Gastrocnemius medialis (tissue), 4 donors: ENCODE measurements around the gene POLD1. TPM values are rescaled to one million over a fixed set of nuclear protein-coding genes. Genes with fewer than 3 reads are reported as not detected.

Experiments
- ATAC-seq, 2 donors: fragments of 150-250 bp; one replicate each; pipeline ENCODE4 v1.9.1; 2016
- DNase-seq, 2 donors: peaks; one replicate each; pipeline ENCODE4 v3.0.0-alpha.2; 2019
- H3K27ac ChIP-seq, 4 donors: fragments of 200-600 bp; sonication (generic); 1 replicate in 1 of 4; 2 replicates in 3 of 4; pipeline ENCODE4 v1.5.1; 2016 to 2018; ENCODE audit warnings: mild to moderate bottlenecking in 2 of 4, moderate library complexity in 1 of 4
- H3K27me3 ChIP-seq, 3 donors: fragments of 200-600 bp; sonication (generic) in 2 of 3; 1 replicate in 1 of 3; 2 replicates in 2 of 3; pipeline versions ENCODE4 v1.5.1 to v1.6.0; 2016 to 2019; ENCODE audit warnings: mild to moderate bottlenecking in 1 of 3, moderate library complexity in 1 of 3
- H3K36me3 ChIP-seq, 2 donors: fragments of 200-600 bp; sonication (generic) in 1 of 2; one replicate each; pipeline ENCODE4 v1.5.1; 2017 to 2018
- H3K4me1 ChIP-seq, 2 donors: fragments of 200-600 bp; sonication (generic) in 1 of 2; one replicate each; pipeline ENCODE4 v1.5.1; 2016 to 2017; ENCODE audit warnings: mild to moderate bottlenecking in 2 of 2
- H3K4me3 ChIP-seq, 4 donors: fragments of 200-600 bp; sonication (generic) in 3 of 4; 1 replicate in 1 of 4; 2 replicates in 3 of 4; pipeline ENCODE4 v1.5.1; 2016 to 2019; ENCODE audit warnings: mild to moderate bottlenecking in 2 of 4
- H3K9me3 ChIP-seq, 3 donors: fragments of 200-600 bp; sonication (generic) in 2 of 3; 1 replicate in 1 of 3; 2 replicates in 2 of 3; pipeline ENCODE4 v1.5.1; 2016 to 2019
- POLR2A ChIP-seq, 2 donors: fragments of 450-650 bp; IDR thresholded peaks; one replicate each; pipeline ENCODE4 v1.6.1; 2017; ENCODE audit warnings: antibody characterized with exemption in 2 of 2, mild to moderate bottlenecking in 2 of 2, moderate library complexity in 2 of 2
- in situ Hi-C, 4 donors: fragments of 200-750 bp; cut with MboI; loops; one replicate each; pipeline versions ENCODE4 v1.15.0 to v1.8.0; 2017; ENCODE audit warnings: low sequenced_read_pairs in 4 of 4
- intact Hi-C: fragments of 100-400 bp; cut with DNase I; formaldehyde crosslinking; loops from one replicate; pipeline ENCODE4 v1.15.1; 2023; ENCODE audit warnings: low total_unique reads
- total RNA-seq, 4 donors: library from RNA; depleted of rRNA; stranded (reverse); fragments of >200 nt; gene quantifications; one replicate each; pipeline versions ENCODE4 v1.1.0 to v1.2.3, GENCODE V29; 2016
- TF ChIP-seq, protein P1 (sequence below), 5 experiments: fragments of 450-650 bp in 3 of 5; fragments of 200-600 bp in 2 of 5; sonication (generic) in 2 of 5; IDR thresholded peaks in 4 of 5; conservative IDR thresholded peaks in 1 of 5; 1 replicate in 4 of 5; 2 replicates in 1 of 5; pipeline ENCODE4 v1.5.1; 2016 to 2019; ENCODE audit warnings: antibody characterized with exemption in 5 of 5, mild to moderate bottlenecking in 3 of 5, moderate library complexity in 3 of 5

Gene POLD1
- total RNA-seq, 4 donors from 2014 or later = 4.0 to 18.3 (median 6.0) TPM

DNA sequence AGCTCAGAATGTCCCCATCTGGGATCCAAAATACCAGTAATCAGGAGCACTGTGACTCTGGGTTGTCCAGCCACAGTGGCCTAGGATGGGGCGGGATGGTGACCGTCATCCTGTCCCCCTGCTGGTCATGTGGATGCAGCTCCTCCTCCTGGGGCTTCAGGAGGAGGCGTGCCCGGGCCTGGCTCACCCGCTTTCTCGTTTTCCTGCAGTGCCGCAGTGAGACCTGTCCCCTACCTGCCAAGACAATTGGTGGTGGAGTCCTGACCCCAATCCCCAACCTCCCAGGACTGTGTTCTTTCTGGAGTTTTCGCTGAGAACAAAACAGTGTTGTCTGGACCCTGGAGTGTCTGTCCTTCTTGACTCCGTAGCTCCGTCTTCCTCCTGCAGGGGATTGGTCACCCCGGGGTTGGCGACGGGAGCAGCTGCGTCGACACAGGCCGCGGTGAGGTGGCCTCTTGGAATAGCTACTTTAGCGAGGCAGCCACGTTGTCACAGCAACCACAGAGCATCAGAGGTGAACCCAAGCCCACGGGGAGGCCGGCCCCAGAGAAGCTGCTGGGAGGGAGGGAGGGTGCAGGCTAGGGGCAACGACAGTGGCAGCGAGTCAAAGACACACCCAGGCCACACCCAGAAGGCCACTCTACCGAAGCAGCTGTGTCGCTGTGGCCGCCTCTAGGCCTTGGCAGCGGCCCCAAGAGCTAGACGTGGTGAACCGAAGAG is 82.0 kb downstream of the POLD1 start:
- no peaks in the 10 kb centered on the region for H3K27me3 ChIP-seq
- no peak for TF ChIP-seq POLR2A (IDR thresholded peaks at IDR 0.05)
- TF ChIP-seq, protein P1, sequence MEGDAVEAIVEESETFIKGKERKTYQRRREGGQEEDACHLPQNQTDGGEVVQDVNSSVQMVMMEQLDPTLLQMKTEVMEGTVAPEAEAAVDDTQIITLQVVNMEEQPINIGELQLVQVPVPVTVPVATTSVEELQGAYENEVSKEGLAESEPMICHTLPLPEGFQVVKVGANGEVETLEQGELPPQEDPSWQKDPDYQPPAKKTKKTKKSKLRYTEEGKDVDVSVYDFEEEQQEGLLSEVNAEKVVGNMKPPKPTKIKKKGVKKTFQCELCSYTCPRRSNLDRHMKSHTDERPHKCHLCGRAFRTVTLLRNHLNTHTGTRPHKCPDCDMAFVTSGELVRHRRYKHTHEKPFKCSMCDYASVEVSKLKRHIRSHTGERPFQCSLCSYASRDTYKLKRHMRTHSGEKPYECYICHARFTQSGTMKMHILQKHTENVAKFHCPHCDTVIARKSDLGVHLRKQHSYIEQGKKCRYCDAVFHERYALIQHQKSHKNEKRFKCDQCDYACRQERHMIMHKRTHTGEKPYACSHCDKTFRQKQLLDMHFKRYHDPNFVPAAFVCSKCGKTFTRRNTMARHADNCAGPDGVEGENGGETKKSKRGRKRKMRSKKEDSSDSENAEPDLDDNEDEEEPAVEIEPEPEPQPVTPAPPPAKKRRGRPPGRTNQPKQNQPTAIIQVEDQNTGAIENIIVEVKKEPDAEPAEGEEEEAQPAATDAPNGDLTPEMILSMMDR (IDR thresholded peaks at IDR 0.05 in 4 of 5, conservative IDR thresholded peaks at IDR 0.05 in 1 of 5) = peak in 4 of 5 experiments; percentile 12 to 36 (median 27)
- DNase-seq (peak in 1 of 2 donors; percentile 84), ATAC-seq (peak; percentile 73 to 75)
- intact Hi-C loops = loop anchor here (2.0 to 10.0 kb wide), 2 partner anchors 33 to 89 kb away; partner anchors contain the start of gene MYBPC2
- peak overlapping the region in 1 of 4 donors; percentile 13 for H3K4me3 ChIP-seq
- in situ Hi-C loops = loop anchor here in 1 of 4 donors (25.0 kb wide), 1 partner anchor 104 kb away; the partner anchor contains the start of gene NAPSA
- no peaks in the 10 kb centered on the region for H3K36me3 ChIP-seq
- H3K9me3 ChIP-seq = no peaks in the 10 kb centered on the region
- H3K27ac ChIP-seq = peak overlapping the region; percentile 65 to 76 (median 71)
- H3K4me1 ChIP-seq = peaks cover 0 to 8% of the 10 kb centered on the region in 2 donors

DNA sequence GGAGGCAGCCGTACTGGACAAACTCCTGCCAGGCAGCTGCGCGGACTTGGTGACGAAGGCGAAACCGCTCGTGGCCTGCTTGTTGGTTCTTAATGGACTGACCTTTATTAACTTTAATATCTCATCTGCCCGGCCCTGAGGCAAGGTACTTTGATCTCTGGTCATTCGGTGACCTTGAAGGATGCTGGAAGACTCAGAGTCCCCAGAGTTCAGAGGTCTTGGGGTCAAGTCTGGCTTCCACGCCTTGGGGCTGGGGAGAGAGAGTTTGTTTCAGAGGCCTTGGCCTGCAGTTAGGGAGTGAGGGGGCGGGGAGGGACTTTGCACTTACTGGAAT is 82.5 kb downstream of the POLD1 start:
- peak overlapping the region; percentile 65 to 76 (median 71) for H3K27ac ChIP-seq
- H3K27me3 ChIP-seq = no peaks in the 10 kb centered on the region
- H3K4me1 ChIP-seq = peaks cover 0 to 8% of the 10 kb centered on the region in 2 donors
- H3K36me3 ChIP-seq = no peaks in the 10 kb centered on the region
- no peak overlapping the region for H3K4me3 ChIP-seq
- no peaks in the 10 kb centered on the region for H3K9me3 ChIP-seq
- intact Hi-C loops = loop anchor here (2.0 to 10.0 kb wide), 2 partner anchors 34 to 88 kb away; partner anchors contain the start of gene MYBPC2
- no peak for DNase-seq
- in situ Hi-C loops = loop anchor here in 1 of 4 donors (25.0 kb wide), 1 partner anchor 104 kb away; the partner anchor contains the start of gene NAPSA
- no peak for TF ChIP-seq POLR2A (IDR thresholded peaks at IDR 0.05)
- TF ChIP-seq, protein P1 (IDR thresholded peaks at IDR 0.05 in 4 of 5, conservative IDR thresholded peaks at IDR 0.05 in 1 of 5) = no peak
- ATAC-seq = no peak

DNA sequence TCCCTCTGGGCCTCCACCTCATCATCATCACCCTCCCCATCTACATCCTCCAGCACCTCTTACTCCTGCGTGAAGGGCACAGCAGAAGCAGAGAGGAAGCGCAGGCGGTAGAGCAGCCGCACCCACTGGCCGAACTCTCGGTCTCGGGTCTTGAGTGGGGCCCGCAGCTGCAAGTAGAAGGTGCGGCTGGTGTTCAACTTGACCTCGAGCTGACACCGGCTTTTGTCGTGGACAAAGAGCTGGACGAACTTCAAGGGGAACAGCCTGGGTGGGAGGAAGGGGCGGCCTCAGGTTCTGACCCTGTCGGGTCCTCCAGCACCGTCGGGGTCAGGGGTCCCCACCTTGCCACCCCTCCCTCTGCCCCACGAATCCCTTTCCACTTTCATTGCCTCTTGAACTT is 83.4 kb downstream of the POLD1 start:
- Histone ChIP-seq H3K27me3 (no peaks in the 10 kb centered on the region), H3K4me3 (no peak overlapping the region)
- DNase-seq = no peak

More for the DNA sequence above, 83.4 kb downstream of the POLD1 start:
- H3K27ac ChIP-seq = peak overlapping the region in 3 of 4 donors; percentile 65 to 76 (median 75)
- intact Hi-C loops (loop anchor here (2.0 to 10.0 kb wide), 2 partner anchors 35 to 87 kb away; partner anchors contain the start of gene MYBPC2), in situ Hi-C loops (loop anchor here in 1 of 4 donors (25.0 kb wide), 1 partner anchor 105 kb away; the partner anchor contains the start of gene NAPSA)
- H3K9me3 ChIP-seq = no peaks in the 10 kb centered on the region
- peaks cover 0 to 8% of the 10 kb centered on the region in 2 donors for H3K4me1 ChIP-seq
- TF ChIP-seq, protein P1 (IDR thresholded peaks at IDR 0.05 in 4 of 5, conservative IDR thresholded peaks at IDR 0.05 in 1 of 5) = no peak
- no peak for TF ChIP-seq POLR2A (IDR thresholded peaks at IDR 0.05)
- ATAC-seq = no peak
- H3K36me3 ChIP-seq = no peaks in the 10 kb centered on the region

Other genes with a start within 250 kb of the POLD1 start
- gene IZUMO2, start 221.1 kb upstream of the POLD1 start, total RNA-seq = not detected
- gene MYH14, start 180.7 kb upstream of the POLD1 start, total RNA-seq = 100 to 1,000 TPM; 103 to 174 (median 141) TPM
- 1 to 10 TPM in 1 of 4 donors, under 1 TPM in 3; 0.25 to 1.4 (median 0.53) TPM for gene KCNC3, start 55.0 kb upstream of the POLD1 start, total RNA-seq
- gene NAPSA, start 18.7 kb upstream of the POLD1 start, total RNA-seq = under 1 TPM in 1 of 4 donors, not detected in 3; 0.09 TPM
- gene NR1H2, start 7.9 kb upstream of the POLD1 start, total RNA-seq = 100 to 1,000 TPM; 155 to 232 (median 200) TPM
- under 1 TPM in 1 of 4 donors, not detected in 3; 0.15 TPM for gene SPIB, start 34.6 kb downstream of the POLD1 start, total RNA-seq
- 100 to 1,000 TPM; 358 to 988 (median 442) TPM for gene MYBPC2, start 48.5 kb downstream of the POLD1 start, total RNA-seq
- gene EMC10, start 92.2 kb downstream of the POLD1 start, total RNA-seq = 10 to 100 TPM; 29.2 to 67.4 (median 45.4) TPM
- gene GARIN5A, start 92.5 kb downstream of the POLD1 start, total RNA-seq = 10 to 100 TPM in 1 of 4 donors, 1 to 10 TPM in 2, not detected in 1; 1.2 to 11.0 (median 1.9) TPM
- gene JOSD2, start 126.8 kb downstream of the POLD1 start, total RNA-seq = 10 to 100 TPM; 22.1 to 36.9 (median 27.8) TPM
- gene ASPDH, start 129.6 kb downstream of the POLD1 start, total RNA-seq = not detected
- under 1 TPM in 3 of 4 donors, not detected in 1; 0.33 to 0.81 (median 0.34) TPM for gene LRRC4B, start 184.1 kb downstream of the POLD1 start, total RNA-seq